HG03280 (cell line): ENCODE measurements around the gene OR1A2.
"Not testable (repeated sequence)": the region's sequence is repeated elsewhere in the genome, so short reads cannot be mapped to it uniquely, and the experiment has no call there.

ENCODE experiments used
- ATAC-seq: cut with Tn5 transposase; IDR thresholded peaks from one replicate; pipeline ENCODE4 v1.9.1; 2021; ENCODE audit warnings: mild to moderate bottlenecking, moderate library complexity; ENCODE audit not compliant: unreplicated experiment

The OR1A2 gene

DNA sequence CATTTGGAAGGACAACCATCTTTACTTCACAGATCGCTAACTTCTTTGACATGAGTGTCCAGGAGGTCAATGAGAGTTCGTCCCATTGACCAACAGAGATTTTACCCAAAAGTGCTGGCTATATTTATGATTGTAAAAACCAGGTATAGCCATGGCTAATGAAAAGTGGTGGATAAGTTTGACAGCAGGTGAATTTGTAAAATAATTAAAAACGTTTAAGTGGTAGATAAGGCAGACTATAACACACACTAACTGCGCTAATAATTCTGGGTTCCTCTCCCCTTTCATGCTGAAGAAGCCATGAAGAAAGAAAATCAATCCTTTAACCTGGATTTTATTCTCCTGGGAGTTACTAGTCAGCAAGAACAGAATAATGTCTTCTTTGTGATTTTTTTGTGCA, at the start of gene OR1A2:
Gene OR1A2, plus strand, starts transcription at position 301 of the 400 bp plus-strand sequence. Its CDS starts 0 bp downstream, at position 301.
- no peak for ATAC-seq

- ATAC-seq = no peak
These were observed 40.1 kb upstream of the OR1A2 start for GRCh38 chr17:3157218-3157617.

DNA sequence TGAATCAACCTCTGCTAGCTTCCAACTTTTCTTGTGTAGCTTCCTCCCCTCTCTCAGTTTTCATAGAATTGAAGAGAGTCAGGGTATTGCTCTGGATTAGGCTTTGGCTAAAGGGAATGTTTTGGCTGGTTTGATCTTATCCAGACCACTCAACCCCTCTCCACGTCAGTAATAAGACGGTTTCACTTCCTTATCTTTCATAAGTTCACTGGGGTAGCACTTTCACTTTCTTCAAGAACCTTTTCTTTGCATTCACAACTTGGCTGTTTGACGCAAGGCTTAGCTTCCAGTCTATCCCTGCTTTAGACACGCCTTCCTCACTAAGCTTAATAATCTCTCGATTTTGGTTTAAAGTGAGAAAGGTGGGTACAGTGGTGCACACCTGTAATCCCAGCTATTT, 29.7 kb upstream of the OR1A2 start:
- no peak for ATAC-seq

DNA sequence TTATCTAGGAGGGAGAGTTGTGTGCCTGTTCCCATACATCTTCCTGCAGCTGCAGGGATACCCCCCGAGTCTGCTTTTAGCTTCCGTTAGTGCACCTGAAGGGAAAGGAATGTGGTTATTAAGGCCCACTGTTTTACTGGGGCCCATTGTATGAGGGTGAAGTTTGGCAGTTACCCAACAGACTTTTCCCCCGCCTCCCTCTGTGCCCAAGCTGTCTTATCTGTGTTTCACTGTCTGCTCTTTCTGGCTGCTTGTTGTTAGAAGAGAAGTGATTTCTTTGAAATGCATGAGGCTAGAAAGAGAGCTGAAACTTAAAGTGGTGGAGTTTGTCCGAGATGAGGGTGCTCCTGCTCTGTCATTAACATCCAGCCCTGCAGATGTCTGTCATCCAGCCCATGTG, 7.4 kb upstream of the OR1A2 start:
- ATAC-seq = no peak

DNA sequence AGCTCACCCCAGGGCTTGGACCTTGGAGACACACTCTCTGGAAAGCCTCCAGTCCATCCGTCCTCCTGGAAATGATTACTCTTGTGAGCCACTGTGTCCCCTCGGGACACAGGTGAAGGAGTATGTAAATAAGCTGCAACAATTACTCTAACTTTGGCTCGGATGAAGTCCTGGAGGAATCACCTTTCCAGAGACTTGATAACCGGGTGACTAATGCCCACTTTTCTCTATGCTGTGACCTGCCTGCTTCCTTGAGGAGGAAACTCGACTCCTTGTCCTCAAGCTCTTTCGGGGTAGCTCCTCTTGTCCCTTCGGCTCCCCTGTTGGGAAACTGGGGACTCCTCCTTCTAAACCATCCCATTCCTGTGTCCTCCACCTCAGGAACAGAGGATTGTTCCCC, 10.0 kb downstream of the OR1A2 start, which contains the start of gene OR1A1:
Gene OR1A1, plus strand, starts transcription at position 301 of the 400 bp plus-strand sequence. CDS start 7,954 bp downstream, outside the sequence.
- ATAC-seq = no peak

DNA sequence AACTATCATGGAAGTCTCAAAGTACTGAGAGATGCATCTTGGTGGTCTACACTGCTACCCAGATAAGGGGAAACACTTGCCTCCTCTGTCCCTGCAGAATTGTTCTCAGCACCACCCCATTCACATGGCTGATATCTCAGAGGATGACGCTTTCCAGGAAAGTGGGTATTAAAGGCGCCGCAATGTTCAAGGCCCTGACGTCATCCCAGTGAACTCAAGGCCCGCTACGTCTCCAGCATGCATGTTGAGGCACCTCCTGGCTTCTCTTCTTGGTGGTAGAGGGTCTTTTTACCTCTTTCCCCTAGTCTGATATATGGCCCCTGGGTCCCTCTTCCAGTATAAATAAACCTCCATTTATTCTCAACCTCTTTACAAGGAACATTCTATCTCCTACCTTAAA, 11.2 kb downstream of the OR1A2 start:
- no peak for ATAC-seq

DNA sequence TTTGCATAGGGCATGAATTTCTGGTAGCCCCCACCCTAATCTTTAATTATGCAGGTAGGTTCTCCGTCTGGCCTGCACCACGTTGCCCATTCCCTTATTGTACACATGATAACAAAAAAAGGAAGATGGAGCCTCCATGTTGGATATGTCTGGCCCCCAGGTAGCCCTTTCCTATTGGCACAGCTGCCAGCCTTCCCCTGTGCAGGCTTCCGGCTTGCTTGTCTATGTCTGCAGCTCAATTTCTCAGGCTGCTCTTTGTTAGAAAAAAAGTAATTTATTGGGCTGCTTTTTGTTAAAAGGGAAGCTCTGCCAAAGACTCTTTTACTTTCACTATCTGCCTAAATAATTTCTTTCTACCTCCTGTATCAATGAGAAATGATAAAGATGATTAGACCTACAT, 15.7 kb downstream of the OR1A2 start:
- no peak for ATAC-seq

DNA sequence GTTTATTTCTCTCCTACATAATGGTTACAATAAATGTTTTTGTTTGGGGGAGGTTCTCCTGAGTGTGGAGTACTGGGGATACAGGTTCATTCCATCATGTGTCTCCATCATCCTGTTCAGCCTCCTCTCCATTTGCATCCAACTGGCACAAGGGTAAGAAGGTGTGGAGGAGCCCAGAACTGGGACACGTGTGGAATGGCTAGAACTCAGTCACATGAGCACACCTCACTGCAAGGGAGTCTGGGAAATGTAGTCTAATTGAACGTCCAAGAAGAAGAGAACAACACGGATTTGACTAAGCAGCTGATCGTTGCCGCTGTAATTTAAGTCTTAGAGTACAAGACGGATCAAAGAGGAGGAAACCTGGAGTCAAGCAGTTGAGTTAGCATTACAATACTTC, 16.3 kb downstream of the OR1A2 start:
- ATAC-seq = no peak

DNA sequence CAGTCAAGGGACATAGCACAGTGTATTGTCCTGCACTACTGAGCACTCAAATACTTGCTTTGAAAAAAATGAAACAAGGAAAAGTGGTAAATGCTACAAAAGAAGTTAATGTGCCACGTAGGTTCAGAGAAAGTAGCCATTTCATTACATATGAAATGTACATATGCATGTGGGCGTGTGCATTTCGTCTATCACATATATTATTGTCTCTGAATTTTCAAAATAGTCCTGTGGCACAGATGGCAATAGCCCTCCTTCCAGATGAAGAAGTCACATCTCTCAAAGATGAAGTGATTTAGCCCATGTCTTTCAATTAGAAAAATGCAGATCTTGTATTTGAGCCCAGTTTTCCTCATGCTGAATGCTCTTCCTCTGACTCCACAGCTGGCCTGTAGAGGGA, 22.7 kb downstream of the OR1A2 start:
- not testable (repeated sequence) for ATAC-seq

DNA sequence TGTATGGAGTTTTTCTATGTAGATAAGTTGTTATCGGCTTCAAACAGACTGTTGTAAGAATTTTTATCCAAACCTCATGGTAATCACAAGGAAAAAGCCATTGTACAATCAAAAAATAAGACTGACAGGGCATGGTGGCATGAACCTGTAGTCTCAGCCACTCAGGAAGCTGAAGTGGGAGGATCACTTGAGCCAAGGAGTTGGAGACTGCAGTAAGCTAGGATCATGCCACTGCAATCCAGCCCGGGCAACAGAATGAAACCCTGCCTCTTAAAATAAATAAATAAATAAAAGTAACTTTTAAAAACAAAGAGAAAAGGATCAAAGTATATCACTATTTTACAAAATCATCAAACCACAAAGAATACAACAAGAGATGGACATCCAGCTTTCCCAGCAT, 24.5 kb downstream of the OR1A2 start:
- ATAC-seq = no peak

DNA sequence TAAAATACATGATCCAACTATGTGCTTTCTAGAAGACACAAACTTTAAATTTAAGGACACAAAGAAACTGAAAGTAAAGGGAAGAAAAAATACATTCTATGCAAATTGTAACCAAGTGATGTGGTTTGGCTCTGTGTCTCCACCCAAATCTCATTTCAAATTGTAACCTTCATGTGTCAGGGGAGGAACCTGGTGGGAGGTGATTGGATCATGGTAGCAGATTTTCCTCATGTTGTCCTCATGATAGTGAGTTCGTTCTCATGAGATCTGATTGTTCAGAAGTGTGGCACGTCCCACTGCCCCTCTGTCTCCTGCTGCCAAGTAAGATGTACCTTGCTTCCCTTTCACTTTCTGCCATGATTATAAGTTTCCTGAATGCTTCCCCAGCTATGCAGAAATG, 25.2 kb downstream of the OR1A2 start:
- ATAC-seq = no peak

DNA sequence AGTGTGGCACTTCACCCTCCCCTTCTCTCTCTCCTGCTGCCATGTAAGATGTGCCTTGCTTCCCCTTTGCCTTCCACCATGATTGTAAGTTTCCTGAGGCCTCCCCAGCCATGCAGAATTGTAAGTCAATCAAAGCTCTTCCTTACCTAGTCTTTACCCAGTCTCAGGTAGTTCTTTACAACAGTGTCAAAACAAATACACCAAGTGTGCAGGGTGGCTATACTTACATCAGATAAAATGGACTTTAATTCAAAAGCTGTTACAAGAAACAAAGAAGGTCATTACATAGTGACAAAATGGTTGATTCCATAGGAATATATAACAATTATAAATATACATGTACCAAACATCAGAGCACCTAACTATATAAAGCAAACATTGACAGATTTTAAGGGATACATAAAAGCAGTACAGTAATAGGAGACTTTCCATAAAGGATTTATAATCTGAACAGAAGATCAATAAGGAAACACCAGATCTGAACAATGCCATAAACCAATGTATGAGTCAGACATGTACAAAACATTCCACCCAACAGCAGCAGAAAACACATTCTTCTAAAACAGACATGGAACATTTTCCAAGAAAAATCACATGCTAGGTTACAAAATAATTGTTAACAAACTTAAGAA, 27.5 kb downstream of the OR1A2 start:
- ATAC-seq = not testable (repeated sequence)

DNA sequence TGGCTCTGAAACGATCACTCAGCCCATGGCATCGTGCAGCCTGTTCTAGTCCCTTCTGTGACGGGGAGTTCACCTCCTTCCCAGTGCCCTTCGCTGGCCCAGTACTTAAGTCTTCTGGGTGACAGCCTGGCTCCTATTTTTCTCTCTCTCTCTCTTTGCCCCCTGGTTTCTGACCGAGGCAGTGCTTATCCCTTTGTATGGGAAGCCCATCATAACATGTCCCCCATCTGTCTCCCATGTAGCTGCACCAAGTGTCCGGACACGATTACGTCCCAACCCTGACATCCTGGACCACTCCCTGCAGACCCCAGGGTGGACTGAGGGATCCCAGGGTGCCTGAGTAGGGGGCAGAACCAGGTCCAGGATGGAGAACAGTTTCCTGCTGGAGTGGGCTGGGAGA, 35.0 kb downstream of the OR1A2 start:
- ATAC-seq = not testable (repeated sequence)

DNA sequence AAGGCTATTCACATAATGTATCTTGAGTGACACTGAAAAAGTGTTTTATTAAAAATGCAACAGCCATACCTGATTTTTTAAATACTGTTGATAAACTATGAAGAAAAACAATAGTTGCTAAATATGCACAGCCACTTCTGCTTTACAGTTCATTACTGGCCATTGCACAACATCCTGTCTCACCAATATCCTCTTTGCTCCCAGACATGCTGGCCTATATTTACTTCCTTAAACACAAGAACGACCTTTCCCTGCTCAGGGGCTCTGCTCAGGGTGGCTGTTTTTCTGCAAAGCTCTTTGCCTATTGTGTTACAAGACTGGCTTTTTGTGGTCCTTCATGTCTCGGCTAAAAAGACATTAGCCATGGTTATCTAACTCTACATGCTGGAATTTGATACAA, 41.4 kb downstream of the OR1A2 start:
- ATAC-seq = not testable (repeated sequence)

DNA sequence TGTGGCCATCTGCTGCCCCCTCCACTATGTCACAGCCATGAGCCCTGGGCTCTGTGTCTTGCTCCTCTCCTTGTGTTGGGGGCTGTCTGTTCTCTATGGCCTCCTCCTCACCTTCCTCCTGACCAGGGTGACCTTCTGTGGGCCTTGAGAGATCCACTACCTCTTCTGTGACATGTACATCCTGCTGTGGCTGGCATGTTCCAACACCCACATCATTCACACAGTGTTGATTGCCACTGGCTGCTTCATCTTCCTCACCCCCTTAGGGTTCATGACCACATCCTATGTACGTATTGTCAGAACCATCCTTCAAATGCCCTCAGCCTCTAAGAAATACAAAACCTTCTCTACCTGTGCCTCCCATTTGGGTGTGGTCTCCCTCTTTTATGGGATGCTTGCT, 43.7 kb downstream of the OR1A2 start:
- not testable (repeated sequence) for ATAC-seq

DNA sequence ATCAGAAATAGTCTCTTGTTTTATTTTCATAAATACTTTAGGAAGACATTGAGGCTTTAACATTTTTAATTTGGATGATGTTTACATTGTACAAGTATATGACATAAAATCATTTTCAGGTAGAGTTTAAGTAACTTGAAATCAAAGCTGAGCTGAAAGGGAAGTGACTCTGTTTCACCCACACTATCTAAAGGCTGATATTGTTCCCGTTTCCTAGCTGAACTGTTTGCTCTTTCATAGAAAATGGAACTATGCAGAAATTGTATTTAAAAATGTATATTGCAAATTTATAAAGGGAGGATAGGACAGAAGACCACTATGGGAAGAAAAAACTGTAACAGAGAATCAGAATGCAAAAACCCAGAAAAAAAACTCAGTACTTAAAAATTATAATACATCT, 47.5 kb downstream of the OR1A2 start:
- not testable (repeated sequence) for ATAC-seq
